ENCODE measurements around the gene PTPRU. TPM values are rescaled to one million over a fixed set of nuclear protein-coding genes. Genes with fewer than 3 reads are reported as not detected.

PTPRU gene
- total RNA-seq, 1 experiment from 2014 or later, result 40.7 TPM

DNA sequence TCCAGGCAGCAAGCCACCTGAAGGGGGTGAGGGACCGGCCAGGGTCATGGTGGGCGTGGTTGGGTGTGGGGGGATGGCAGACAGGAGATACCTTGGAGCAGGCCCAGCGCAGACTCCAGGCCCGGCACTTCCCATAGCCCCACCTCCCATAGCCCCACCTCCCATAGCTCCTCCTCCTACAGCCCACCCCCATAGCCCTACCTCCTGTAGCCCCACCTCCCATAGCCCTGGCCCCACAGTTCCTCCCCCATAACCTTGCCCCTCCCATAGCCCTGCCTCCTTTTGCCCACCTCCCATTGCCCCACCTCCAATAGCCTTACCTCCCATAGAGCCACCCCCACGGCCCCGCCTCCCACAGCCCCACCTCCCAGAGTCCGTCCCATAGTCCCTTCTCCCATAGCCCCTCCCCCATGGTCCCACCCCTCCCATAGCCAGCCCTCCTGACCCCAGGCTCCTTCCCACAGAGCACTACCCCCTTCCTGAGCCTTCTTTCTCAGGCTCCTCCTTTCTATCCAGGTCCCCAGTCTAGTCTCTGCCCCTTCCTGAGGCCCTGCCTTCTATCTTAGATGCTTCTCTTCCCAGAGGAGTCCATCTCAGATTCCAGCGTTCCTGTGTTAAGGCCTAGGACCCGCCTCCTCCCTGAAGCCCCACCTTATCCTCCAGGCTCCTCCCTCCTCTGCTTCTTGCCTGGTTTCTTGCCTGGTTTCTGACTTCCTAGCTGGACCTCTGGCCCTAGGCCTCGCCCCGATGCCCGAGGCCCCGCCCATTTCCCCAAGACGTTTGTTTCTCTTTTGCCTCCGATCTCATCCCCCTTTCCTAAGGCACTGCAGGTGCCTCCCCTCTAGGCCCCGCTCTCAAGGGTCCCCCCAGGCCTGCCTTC lies 46.8 kb downstream of the PTPRU start (continued):
- TF ChIP-seq, protein P1, sequence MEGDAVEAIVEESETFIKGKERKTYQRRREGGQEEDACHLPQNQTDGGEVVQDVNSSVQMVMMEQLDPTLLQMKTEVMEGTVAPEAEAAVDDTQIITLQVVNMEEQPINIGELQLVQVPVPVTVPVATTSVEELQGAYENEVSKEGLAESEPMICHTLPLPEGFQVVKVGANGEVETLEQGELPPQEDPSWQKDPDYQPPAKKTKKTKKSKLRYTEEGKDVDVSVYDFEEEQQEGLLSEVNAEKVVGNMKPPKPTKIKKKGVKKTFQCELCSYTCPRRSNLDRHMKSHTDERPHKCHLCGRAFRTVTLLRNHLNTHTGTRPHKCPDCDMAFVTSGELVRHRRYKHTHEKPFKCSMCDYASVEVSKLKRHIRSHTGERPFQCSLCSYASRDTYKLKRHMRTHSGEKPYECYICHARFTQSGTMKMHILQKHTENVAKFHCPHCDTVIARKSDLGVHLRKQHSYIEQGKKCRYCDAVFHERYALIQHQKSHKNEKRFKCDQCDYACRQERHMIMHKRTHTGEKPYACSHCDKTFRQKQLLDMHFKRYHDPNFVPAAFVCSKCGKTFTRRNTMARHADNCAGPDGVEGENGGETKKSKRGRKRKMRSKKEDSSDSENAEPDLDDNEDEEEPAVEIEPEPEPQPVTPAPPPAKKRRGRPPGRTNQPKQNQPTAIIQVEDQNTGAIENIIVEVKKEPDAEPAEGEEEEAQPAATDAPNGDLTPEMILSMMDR (IDR thresholded peaks at IDR 0.05 in 2 of 3, conservative IDR thresholded peaks at IDR 0.05 in 1 of 3; ENCODE audit: borderline replicate concordance in 1 of 3, insufficient read depth in 1 of 3, low read depth in 2 of 3, low read length in 2 of 3), result no peak
- TF ChIP-seq ZNF274 (IDR thresholded peaks at IDR 0.05; ENCODE audit: low read depth, low read length) (no peak), SP1 (IDR thresholded peaks at IDR 0.05; ENCODE audit: low read depth) (no peak)

DNA sequence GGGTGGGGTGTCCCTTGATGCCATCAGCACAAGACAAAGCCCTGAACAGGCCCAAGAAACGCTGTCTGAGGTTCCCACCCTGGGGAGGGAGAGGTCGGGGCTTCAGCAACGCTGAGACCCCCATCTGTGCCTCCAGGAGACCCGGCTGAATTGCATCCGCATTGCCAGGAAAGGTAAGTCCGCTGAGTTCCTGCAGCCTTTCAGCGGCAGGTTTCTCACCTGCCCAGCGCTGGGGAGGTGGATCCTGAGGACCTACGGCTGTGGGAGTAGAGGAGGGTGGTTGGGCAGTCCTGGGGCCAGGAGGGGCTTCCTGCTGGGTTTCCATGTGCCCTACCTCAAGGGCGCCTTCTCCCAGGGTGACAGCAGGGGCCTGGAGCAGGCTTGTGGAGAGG lies 47.5 kb downstream of the PTPRU start:
- Histone ChIP-seq H3K27me3 (ENCODE audit: insufficient read depth, low read length) (no peaks in the 10 kb centered on the region), H3K4me3 (replicated peaks in 1 of 2; ENCODE audit: low read depth in 1 of 2, low read length in 2 of 2) (no peak overlapping the region), H3K79me2 (ENCODE audit: insufficient read depth, low read length) (no peaks in the 10 kb centered on the region), H2AFZ (ENCODE audit: low read depth, low read length, poor library complexity, severe bottlenecking) (no peak overlapping the region), H3K9me3 (ENCODE audit: control insufficient read depth in 1 of 2, insufficient read depth in 1 of 2, low read depth in 1 of 2, low read length in 2 of 2) (no peaks in the 10 kb centered on the region), H3K4me2 (ENCODE audit: low read length) (peak overlapping the region; percentile 51; the same call in 1 of the 2 replicates), H3K9ac (ENCODE audit: low read length) (no peak overlapping the region), H3K36me3 (ENCODE audit: control insufficient read depth in 1 of 2, insufficient read depth in 2 of 2, low read length in 2 of 2) (no peaks in the 10 kb centered on the region), H4K20me1 (ENCODE audit: insufficient read depth) (no peaks in the 10 kb centered on the region), H3K27ac (ENCODE audit: low read depth, low read length) (no peak overlapping the region; the same call in 1 of the 2 replicates), H3K4me1 (ENCODE audit: control insufficient read depth in 1 of 2, insufficient read depth in 2 of 2, low read length in 2 of 2) (peaks cover 4 to 20% of the 10 kb centered on the region in 2 experiments; a peak in 3 of 4 replicates), H3K9me2 (ENCODE audit: insufficient read depth) (no peaks in the 10 kb centered on the region)
- POLR2A ChIA-PET, result no interaction called here
- no peak for ATAC-seq
- CTCF ChIA-PET, result no interaction called here
- no peak for DNase-seq (ENCODE audit: low read depth, low spot score)
- BruUV-seq (replicated peaks), result no TSS peak
- intact Hi-C loops (cut with micrococcal nuclease), result no loop called here
- RAD21 ChIA-PET (ENCODE audit: low non-redundant PET in 1 of 2, low total read pairs in 2 of 2, uncharacterized antibody in 2 of 2, unreplicated experiment in 2 of 2), result no interaction called here
- TF ChIP-seq, protein P2, sequence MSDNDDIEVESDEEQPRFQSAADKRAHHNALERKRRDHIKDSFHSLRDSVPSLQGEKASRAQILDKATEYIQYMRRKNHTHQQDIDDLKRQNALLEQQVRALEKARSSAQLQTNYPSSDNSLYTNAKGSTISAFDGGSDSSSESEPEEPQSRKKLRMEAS (IDR thresholded peaks at IDR 0.05), result no peak
- TF ChIP-seq RAD21 (IDR thresholded peaks at IDR 0.05; ENCODE audit: low read depth) (no peak), POLR2A (IDR thresholded peaks at IDR 0.05; ENCODE audit: borderline replicate concordance, extremely low read depth, insufficient read depth, insufficient read length) (no peak), EZH2phosphoT487 (IDR thresholded peaks at IDR 0.05; ENCODE audit: borderline replicate concordance) (no peak), ZNF274 (IDR thresholded peaks at IDR 0.05; ENCODE audit: low read depth, low read length) (no peak), JUND (IDR thresholded peaks at IDR 0.05) (no peak), EZH2 (IDR thresholded peaks at IDR 0.05) (no peak)
- TF ChIP-seq, protein P1 (IDR thresholded peaks at IDR 0.05 in 2 of 3, conservative IDR thresholded peaks at IDR 0.05 in 1 of 3; ENCODE audit: borderline replicate concordance in 1 of 3, insufficient read depth in 1 of 3, low read depth in 2 of 3, low read length in 2 of 3), result no peak
